Spleen (tissue), 7 donors: Measurements from ENCODE around the gene ZNF296.

Experiments
- CTCF ChIP-seq, 11 experiments: fragments of 200-600 bp in 7 of 11; fragments of 450-650 bp in 4 of 11; sonication (generic) in 4 of 11; IDR thresholded peaks in 8 of 11; conservative IDR thresholded peaks in 3 of 11; 1 replicate in 7 of 11; 2 replicates in 4 of 11; pipeline versions ENCODE4 v1.4.0 to v1.8.0; 2016 to 2021; ENCODE audit warnings: antibody characterized with exemption in 11 of 11, inconsistent platforms in 4 of 11, mild to moderate bottlenecking in 1 of 11
- POLR2AphosphoS5 ChIP-seq, 3 donors: sonication (generic); formaldehyde crosslinking; IDR thresholded peaks; one replicate each; pipeline ENCODE4 v1.5.1; 2017; ENCODE audit warnings: antibody characterized with exemption in 3 of 3
- donor health status: DM: no; HTN: no; CAD: no; lungs with moderate emphysema.
- donor health status: DM: no; HTN: no; CAD: no.
- donor health status: DM: no; HTN: no; CAD: no.

- TF ChIP-seq CTCF (IDR thresholded peaks at IDR 0.05 in 8 of 11, conservative IDR thresholded peaks at IDR 0.05 in 3 of 11) (no peak), POLR2AphosphoS5 (IDR thresholded peaks at IDR 0.05) (no peak)
Observed at GRCh38 chr19:45117671-45118070, 41.4 kb upstream of the ZNF296 start.
